ENCODE data around the gene POLR2J. TPM values are rescaled to one million over a fixed set of nuclear protein-coding genes. Genes with fewer than 3 reads are reported as not detected.
"Not testable (repeated sequence)": the region's sequence is repeated elsewhere in the genome, so short reads cannot be mapped to it uniquely, and the experiment has no call there.

POLR2J gene
- total RNA-seq, 3 donors from 2014 or later (not counting 1 experiment from before 2014, with no cell fraction given), result 35.3 to 44.5 (median 44.5) TPM

DNA sequence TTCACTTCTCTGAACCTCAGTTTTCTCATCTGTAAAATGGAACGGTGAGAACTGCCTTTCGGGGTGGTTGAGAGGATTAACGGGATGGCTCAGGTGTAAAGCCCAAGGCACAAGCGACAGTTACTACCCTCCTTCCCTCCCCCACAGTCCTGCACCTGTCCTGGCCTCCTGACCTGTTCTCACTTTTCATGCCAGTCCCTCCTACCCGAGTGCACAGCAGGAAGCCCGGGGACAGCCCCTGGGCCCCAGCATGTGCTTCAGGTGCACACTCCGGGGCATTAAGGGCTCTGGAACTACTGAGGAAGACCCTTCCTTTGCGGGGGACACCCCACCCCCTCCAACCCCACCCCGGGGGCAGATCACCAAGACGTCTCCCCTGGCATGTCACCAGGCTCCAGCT lies 38.2 kb upstream of the POLR2J start:
- H3K27ac Mint-ChIP-seq; H3K4me1 ChIP-seq (ENCODE audit: control insufficient read depth, insufficient read depth, low read length); H3K27me3 ChIP-seq (ENCODE audit: control insufficient read depth, insufficient read depth, low read length); H3K36me3 Mint-ChIP-seq; H3K9me3 Mint-ChIP-seq; DNase-seq; H3K36me3 ChIP-seq (ENCODE audit: control insufficient read depth, insufficient read depth, low read length); ATAC-seq; H3K27ac ChIP-seq (ENCODE audit: low read length); H3K4me3 ChIP-seq (ENCODE audit: low read length); H3K4me3 Mint-ChIP-seq; H3K9me3 ChIP-seq (ENCODE audit: control insufficient read depth, insufficient read depth, low read length); H3K27me3 Mint-ChIP-seq (ENCODE audit: low read depth in 2 of 2); H3K4me1 Mint-ChIP-seq; intact Hi-C loops (cut with micrococcal nuclease): not testable (repeated sequence)
- WGBS (ENCODE audit: insufficient coverage), result no CpG with 5 or more reads among the region's 10 CpGs

DNA sequence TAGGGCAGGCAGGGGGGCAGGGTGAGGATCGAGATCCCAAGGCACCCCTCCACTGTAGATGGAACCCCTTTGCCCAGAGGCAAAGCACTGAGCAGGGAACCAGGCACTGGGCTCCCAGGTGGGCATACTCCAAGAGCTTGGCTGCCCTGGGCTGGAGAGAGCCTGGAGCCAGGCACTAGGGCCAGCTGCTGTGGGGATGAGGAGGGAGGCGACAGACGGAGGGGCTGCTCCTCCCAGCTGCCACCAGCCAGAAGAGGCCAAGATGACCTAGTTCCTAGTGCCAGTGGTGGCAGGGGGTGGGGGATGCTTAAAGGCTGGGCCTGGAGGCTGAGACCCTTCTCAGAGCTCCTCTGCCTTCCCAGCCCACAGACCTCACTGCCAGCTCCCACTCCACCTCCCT lies 37.2 kb upstream of the POLR2J start:
- H3K27me3 ChIP-seq (ENCODE audit: control insufficient read depth, insufficient read depth, low read length); H3K9me3 Mint-ChIP-seq; H3K9me3 ChIP-seq (ENCODE audit: control insufficient read depth, insufficient read depth, low read length); H3K4me3 Mint-ChIP-seq; intact Hi-C loops (cut with micrococcal nuclease); H3K4me1 Mint-ChIP-seq; H3K27ac Mint-ChIP-seq; H3K27ac ChIP-seq (ENCODE audit: low read length); H3K36me3 Mint-ChIP-seq; H3K4me3 ChIP-seq (ENCODE audit: low read length); H3K4me1 ChIP-seq (ENCODE audit: control insufficient read depth, insufficient read depth, low read length); H3K27me3 Mint-ChIP-seq (ENCODE audit: low read depth in 2 of 2); DNase-seq; H3K36me3 ChIP-seq (ENCODE audit: control insufficient read depth, insufficient read depth, low read length); ATAC-seq: not testable (repeated sequence)
- no CpG with 5 or more reads among the region's 3 CpGs for WGBS (ENCODE audit: insufficient coverage)

GRCh38 chr7:102514881-102515721 lies 36.4 kb upstream of the POLR2J start:
- H3K27ac Mint-ChIP-seq; H3K9me3 Mint-ChIP-seq; H3K36me3 Mint-ChIP-seq; intact Hi-C loops (cut with micrococcal nuclease); H3K4me1 ChIP-seq (ENCODE audit: control insufficient read depth, insufficient read depth, low read length); H3K4me3 Mint-ChIP-seq; H3K4me3 ChIP-seq (ENCODE audit: low read length); DNase-seq; H3K4me1 Mint-ChIP-seq; H3K27me3 Mint-ChIP-seq (ENCODE audit: low read depth in 2 of 2); H3K9me3 ChIP-seq (ENCODE audit: control insufficient read depth, insufficient read depth, low read length); H3K27me3 ChIP-seq (ENCODE audit: control insufficient read depth, insufficient read depth, low read length); ATAC-seq; H3K36me3 ChIP-seq (ENCODE audit: control insufficient read depth, insufficient read depth, low read length); H3K27ac ChIP-seq (ENCODE audit: low read length): not testable (repeated sequence)
- no CpG with 5 or more reads among the region's 15 CpGs for WGBS (ENCODE audit: insufficient coverage)

- H3K4me3 Mint-ChIP-seq; H3K9me3 Mint-ChIP-seq; intact Hi-C loops (cut with micrococcal nuclease); H3K27me3 Mint-ChIP-seq (ENCODE audit: low read depth in 2 of 2); H3K4me3 ChIP-seq (ENCODE audit: low read length); H3K27me3 ChIP-seq (ENCODE audit: control insufficient read depth, insufficient read depth, low read length); H3K27ac ChIP-seq (ENCODE audit: low read length); H3K36me3 ChIP-seq (ENCODE audit: control insufficient read depth, insufficient read depth, low read length); H3K36me3 Mint-ChIP-seq; H3K9me3 ChIP-seq (ENCODE audit: control insufficient read depth, insufficient read depth, low read length); H3K4me1 Mint-ChIP-seq; ATAC-seq; H3K4me1 ChIP-seq (ENCODE audit: control insufficient read depth, insufficient read depth, low read length); H3K27ac Mint-ChIP-seq: not testable (repeated sequence)
- peak; percentile 16 to 57 for DNase-seq
- 46% methylated on average over 5 of the region's 5 CpGs for WGBS (ENCODE audit: insufficient coverage)
These were observed 34.0 kb upstream of the POLR2J start for GRCh38 chr7:102512642-102513221.

GRCh38 chr7:102511860-102512522 lies 33.3 kb upstream of the POLR2J start:
- H3K27ac Mint-ChIP-seq, H3K4me3 Mint-ChIP-seq: not testable (repeated sequence)

DNA sequence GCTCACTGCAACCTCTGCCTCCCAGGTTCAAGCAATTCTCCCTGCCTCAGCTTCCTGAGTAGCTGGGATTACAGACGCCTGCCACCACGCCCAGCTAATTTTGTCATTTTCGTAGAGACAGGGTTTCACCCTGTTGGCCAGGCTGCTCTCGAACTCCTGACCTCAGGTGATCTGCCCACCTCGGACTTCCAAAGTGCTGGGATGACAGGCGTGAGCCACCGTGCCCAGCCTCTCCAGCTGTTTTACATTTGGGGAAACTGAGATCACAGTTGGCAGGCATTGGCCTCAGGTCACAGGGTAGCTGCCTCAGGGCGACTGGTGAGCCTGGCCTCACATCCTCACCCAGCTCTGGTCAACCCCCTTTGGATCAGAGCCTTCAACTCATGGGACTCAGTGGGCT lies 31.9 kb upstream of the POLR2J start:
- H3K36me3 ChIP-seq (ENCODE audit: control insufficient read depth, insufficient read depth, low read length); H3K27ac ChIP-seq (ENCODE audit: low read length); intact Hi-C loops (cut with micrococcal nuclease); H3K9me3 ChIP-seq (ENCODE audit: control insufficient read depth, insufficient read depth, low read length); H3K9me3 Mint-ChIP-seq; H3K36me3 Mint-ChIP-seq; H3K27me3 ChIP-seq (ENCODE audit: control insufficient read depth, insufficient read depth, low read length); H3K27me3 Mint-ChIP-seq (ENCODE audit: low read depth in 2 of 2); H3K4me1 Mint-ChIP-seq; H3K4me1 ChIP-seq (ENCODE audit: control insufficient read depth, insufficient read depth, low read length); H3K4me3 ChIP-seq (ENCODE audit: low read length); ATAC-seq; H3K27ac Mint-ChIP-seq; H3K4me3 Mint-ChIP-seq: not testable (repeated sequence)
- WGBS (ENCODE audit: insufficient coverage), result 95% methylated on average over 4 of the region's 8 CpGs
- DNase-seq, result peak in 1 of 2 donors; percentile 18

More at GRCh38 chr7:102511860-102512522, 33.3 kb upstream of the POLR2J start:
- intact Hi-C loops (cut with micrococcal nuclease); H3K9me3 Mint-ChIP-seq; H3K9me3 ChIP-seq (ENCODE audit: control insufficient read depth, insufficient read depth, low read length); H3K4me1 Mint-ChIP-seq; H3K36me3 ChIP-seq (ENCODE audit: control insufficient read depth, insufficient read depth, low read length); DNase-seq; H3K4me3 ChIP-seq (ENCODE audit: low read length); H3K27me3 ChIP-seq (ENCODE audit: control insufficient read depth, insufficient read depth, low read length); H3K36me3 Mint-ChIP-seq; H3K27ac ChIP-seq (ENCODE audit: low read length); H3K27me3 Mint-ChIP-seq (ENCODE audit: low read depth in 2 of 2); H3K4me1 ChIP-seq (ENCODE audit: control insufficient read depth, insufficient read depth, low read length): not testable (repeated sequence)
- ATAC-seq, result peak; percentile 62 to 80 (median 71)
- WGBS (ENCODE audit: insufficient coverage), result no CpG with 5 or more reads among the region's 30 CpGs

DNA sequence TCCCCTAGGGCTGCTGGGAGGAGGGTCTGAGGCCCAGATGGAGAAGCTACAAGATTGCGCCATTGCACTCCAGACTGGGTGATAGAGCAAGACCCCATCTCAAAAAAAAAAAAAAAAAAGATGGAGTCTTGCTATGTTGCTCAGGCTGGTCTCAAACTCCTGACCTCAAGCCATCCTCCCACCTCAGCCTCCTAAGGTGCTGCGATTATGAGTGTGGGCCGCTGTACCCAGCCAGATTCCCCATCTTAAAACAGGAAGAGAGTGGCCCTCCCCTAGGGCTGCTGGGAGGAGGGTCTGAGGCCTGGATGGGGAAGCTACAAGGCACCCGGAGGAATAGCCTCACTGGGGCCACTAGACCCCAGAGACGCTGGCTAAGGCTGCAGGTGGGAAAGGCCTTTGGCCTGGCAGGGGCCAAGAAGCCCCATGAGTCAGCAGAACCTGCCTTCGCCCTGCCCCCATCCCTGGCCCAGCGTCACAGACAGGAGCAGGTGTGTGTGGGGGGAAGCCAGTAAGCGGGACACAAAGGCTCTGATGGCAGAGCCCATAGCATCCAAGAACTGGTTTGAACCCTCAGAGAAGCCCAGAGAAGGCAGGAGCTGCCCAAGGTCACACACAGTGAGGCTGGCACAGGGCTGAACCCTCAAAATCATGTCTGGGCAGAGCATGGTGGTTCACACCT lies 28.8 kb upstream of the POLR2J start:
- WGBS (ENCODE audit: insufficient coverage), result no CpG with 5 or more reads among the region's 8 CpGs
- not testable (repeated sequence) for H3K27me3 Mint-ChIP-seq (ENCODE audit: low read depth in 2 of 2); H3K4me1 Mint-ChIP-seq

More for the DNA sequence above, 28.8 kb upstream of the POLR2J start:
- H3K9me3 Mint-ChIP-seq; H3K4me3 Mint-ChIP-seq; ATAC-seq; H3K27me3 ChIP-seq (ENCODE audit: control insufficient read depth, insufficient read depth, low read length); H3K36me3 Mint-ChIP-seq; H3K27ac Mint-ChIP-seq; H3K4me3 ChIP-seq (ENCODE audit: low read length); H3K4me1 ChIP-seq (ENCODE audit: control insufficient read depth, insufficient read depth, low read length); H3K9me3 ChIP-seq (ENCODE audit: control insufficient read depth, insufficient read depth, low read length); H3K36me3 ChIP-seq (ENCODE audit: control insufficient read depth, insufficient read depth, low read length); intact Hi-C loops (cut with micrococcal nuclease); H3K27ac ChIP-seq (ENCODE audit: low read length); DNase-seq: not testable (repeated sequence)

Data from natural killer cell (primary cell).